HG03342 (cell line): ENCODE results near the gene PTGER3.
A peak's percentile ranks its signal among the peaks of the same experiment; 100 is the strongest.

ENCODE experiments used
- ATAC-seq: cut with Tn5 transposase; IDR thresholded peaks from one replicate; pipeline ENCODE4 v1.9.1; 2021; ENCODE audit warnings: mild to moderate bottlenecking, moderate library complexity; ENCODE audit not compliant: unreplicated experiment

Gene PTGER3

DNA sequence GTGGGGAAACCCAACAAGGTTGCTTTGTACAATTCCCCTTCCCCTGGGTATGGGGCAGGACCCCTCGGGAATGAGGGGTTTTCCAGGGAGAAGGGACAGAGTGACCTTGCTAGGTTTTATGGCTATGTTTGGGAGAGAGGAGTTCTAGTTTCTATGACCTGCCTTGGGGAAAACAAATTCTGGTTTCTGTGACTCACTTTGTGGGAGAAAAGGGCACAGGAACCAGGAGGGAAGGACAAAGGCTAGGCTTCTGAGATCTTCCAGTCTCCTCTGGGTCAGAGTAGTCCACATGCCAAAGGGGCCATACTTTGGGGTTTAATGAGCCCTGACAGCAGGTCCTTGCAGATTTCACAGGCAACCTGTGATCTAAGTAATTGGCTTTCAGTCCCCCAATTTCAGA, 5.5 kb upstream of the PTGER3 start:
- ATAC-seq = no peak

DNA sequence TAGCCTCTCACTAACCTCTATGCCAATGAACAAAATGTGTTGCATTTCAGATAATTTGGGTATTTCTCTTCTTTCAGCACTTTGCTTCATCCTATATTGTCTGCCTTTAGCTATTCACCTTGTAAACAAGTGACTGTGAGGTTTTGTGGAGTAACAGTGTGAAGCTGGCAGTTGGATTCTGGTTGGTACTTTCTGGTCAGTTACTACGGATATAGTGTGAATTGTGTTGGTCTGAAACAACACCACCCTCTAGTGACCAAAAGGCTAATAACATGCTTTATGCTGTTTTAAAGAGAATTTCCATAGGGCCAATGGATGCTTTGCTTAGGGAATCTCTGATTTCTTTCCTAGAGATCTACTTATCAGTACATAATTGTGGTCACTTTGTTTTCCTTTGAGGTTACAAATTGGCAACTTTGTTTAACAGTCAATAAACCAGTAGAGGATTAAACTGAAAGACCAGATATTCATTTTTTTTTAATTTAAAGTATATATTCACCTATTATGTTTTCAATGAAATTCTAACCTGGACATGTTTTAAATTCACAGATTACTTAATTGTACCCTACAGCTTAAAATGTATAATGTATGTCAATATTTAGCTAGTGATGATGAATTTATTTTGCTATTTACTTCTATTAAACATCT, 2.5 kb upstream of the PTGER3 start:
- ATAC-seq = peak; percentile 67

DNA sequence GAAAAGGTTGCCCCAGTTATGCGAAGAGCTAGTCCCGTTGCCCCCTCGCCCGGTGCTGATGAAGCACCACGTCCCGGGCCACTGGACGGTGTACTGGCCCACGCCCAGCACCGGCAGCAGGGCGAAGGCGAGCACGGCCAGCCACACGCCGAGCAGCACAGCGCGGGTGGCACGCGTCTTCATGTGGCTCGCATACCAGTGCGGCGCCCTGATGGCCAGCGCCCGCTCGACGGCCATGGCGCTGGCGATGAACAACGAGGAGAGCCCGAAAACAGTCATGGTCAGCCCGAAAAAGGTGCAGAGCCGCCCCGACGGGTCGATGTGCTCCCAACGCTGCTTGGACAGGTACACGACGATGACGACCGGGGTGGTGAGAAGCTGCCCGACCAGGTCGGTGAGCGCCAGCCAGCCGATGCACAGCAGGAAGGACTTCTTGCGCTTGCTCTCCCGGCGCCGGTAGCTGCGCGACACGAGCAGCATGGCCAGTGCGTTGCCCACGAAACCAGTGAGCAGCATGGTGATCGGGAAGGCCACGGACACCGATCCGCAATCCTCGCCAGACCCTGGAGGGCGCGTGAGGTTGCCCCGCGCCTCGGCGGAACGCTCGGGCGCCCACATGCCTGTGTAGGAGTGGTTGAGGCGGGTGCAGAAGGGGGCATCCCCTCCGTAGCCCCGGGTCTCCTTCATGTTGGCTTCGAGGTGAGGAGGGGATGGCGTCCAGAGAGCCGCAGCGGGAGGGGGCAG, 553 bp downstream of the PTGER3 start:
- no peak for ATAC-seq

DNA sequence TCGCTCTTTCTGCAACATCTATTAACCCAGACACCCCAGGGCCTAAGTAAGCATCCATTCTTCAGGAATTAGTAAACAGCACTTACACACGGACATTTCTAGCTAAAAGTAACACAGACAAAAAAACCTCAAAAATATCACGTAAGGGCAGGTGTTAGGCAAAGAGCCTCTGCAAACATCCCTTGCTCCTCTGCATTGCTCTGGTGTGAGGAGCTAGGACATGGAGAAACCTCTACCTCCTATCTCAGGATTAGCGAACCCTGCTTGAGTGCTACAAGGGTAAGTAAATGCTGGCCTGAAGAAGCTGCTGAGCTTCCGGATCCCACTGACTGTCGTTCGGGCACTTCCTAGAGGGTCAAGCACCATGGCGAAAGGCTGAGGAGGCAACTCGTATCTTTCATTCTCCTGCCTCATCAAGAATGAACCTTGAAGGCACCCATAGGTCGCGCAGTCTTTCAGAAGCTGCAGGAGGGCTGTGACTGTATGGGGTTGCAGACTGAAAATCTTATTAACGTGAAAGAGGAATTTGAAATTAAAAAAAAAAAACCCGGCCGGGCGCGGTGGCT, 2.1 kb downstream of the PTGER3 start:
- ATAC-seq = no peak

DNA sequence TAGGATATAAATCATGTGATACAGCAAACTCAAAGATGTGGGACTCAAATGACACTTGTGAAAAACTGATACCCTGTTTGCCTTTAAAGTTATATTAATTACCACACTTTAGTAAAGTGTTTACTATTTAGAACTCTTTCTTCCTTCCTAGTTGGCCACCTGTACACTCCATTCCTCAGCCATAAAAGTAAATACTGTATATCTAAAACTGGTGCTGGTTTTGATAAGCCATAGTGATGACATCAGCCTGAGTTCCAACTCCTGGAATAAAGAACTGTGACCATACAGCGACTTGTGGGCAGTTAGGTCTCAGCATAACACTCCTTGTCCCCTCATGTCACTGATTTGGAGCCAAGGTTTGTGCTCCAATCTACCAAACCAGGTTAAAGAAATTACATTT, 2.8 kb downstream of the PTGER3 start:
- no peak for ATAC-seq

DNA sequence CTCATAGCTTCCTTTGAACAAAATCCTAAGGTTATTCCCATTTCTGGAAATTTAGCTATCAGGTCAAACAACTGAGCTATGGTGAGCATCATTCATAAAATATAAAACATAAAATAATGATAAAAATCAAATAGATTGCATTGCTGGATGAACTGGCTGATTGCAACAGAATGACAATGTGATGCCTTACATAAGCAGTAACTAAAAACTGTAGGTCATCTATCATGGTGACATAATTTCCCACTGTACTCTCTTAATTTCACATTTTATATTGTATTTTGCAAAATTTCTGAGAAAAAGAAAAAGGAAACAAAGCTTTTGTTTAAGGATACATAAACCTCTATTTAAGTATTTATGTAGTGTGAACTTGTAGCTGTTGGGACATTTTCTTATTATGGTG, 4.6 kb downstream of the PTGER3 start:
- no peak for ATAC-seq

DNA sequence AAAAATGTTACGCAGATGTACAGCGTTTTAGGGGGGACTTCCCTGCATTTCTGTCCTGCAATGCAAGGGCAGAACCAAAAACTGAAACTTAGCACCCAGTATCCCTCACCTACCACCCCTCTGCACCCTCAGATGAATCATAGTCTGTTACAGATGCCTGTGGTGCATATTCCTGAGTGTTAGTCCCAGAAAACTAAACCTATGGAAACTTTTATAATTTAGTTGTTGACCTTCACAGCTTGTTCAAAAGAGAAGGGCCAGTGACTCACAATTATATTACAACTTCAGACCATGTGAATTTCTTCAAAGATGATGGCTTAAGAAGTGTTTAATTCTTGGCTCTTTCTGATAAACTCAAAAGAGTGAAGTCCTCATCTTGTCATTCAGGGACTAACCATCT, 5.8 kb downstream of the PTGER3 start:
- no peak for ATAC-seq

DNA sequence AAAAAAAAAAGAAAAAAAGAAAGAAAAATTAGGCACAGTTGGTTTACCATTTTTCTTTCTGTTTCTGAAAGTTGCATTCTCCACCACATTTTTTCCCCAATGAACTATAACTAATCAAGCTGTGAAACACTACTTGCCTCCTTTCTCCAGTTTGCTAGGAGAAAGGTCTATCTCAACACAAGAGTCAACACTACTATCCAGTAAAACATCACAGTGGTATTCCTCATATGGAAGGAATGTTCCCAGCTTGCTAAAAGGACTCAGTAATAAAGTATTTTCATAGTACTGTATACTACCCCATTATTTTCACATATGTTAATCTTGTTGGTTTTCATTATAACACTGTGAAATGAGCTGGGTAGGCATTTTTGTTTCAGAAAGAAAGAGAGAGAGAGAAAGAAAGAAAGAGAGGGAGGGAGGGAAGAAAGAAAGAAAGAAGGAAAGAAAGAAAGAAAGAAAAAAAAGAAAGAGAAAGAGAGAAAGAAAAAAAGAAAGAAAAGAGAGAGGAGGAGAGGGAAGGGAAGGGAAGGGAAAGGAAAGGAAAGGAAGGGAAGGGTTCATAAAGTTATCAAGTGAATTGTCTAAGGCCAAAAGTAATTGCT, 7.9 kb downstream of the PTGER3 start:
- no peak for ATAC-seq

DNA sequence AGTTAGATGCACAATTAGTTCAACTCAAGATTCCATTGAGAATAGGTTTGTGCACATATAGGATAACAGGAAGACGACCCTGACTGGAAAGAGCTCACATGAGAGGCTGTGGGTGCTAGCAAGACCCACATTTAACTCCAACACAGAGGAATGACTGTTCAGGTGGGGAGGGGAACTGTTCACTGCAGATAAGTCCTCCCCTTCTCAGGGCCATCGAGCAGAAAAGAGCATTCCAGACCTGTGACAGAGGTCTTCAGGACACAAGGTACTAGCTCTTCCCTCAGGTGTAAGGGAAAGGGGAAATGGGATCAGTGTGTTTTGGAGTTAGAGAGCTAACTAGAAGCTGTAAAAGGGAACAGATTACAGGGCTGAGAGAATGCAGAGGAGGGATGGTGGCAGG, 8.7 kb downstream of the PTGER3 start:
- no peak for ATAC-seq

DNA sequence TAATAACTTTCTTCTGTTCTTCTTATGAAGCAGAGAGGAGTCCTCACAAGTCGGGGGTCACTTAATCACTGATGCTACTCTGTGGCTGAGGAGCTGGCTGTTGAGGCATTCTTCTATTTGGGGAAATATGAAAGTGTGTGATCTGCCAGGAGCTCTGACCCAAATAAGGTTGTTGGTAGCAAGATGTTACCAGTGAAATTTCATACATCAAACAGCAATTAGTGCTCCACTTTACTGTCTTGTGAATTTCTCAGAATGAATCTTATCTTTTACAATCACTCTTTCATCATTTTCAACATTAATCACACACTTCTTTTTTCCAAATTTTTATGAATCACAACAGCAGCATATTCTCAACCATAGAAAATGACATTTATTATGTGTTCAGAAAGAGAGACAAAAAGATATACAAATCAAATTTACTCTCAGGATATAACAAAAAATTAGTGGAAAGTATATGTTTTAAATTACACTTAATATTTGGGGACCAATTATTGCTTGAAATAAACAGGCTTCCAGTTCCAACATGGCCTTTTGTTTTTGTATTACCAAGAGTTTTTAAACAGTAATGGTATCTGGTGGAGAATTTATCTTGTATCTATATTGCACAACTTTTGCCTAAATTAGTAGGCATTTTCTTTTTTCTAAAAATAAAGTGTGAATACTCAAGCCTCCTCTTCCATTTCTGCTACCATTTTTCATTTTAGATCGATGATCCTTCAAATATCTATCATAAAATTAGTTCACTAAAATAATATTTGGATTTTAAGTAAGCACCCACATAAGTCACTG, 9.6 kb downstream of the PTGER3 start:
- no peak for ATAC-seq

DNA sequence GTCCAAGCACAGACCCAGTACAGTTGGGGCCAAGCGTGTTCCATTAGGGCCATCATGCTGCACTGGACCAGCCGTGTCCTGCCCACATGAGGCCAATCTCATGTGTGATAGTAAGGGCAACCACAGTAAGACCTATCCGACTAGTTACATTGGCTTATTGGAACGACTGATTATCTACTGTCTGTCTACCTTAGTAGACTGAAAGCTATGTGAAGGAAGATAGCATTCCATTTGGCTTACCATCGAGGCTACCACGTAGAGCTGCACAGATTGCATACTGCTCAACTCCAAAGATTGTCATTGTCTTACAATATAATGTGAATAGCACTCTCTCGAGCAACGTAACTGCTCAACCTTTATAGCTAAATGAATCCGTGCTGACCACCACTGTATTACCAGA, 10.6 kb downstream of the PTGER3 start:
- no peak for ATAC-seq

DNA sequence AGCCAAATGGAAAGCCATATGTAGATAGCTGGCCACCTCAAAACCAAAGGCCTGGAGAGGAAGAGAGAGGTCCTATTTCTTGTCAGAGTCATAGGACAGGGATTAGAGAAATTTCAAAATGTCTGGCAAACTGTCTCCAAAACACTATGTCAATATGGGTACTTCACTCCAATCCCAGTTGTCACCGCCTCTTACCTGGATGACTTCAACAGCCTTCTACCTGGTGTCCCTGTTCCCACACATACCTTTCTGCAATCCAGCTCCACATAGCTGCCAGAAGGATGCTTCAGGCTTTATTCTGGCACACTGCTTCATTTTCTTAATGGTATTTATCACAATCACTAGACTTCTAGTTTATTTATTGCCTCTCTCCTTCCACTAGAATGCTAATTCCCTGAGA, 14.5 kb downstream of the PTGER3 start:
- ATAC-seq = no peak

DNA sequence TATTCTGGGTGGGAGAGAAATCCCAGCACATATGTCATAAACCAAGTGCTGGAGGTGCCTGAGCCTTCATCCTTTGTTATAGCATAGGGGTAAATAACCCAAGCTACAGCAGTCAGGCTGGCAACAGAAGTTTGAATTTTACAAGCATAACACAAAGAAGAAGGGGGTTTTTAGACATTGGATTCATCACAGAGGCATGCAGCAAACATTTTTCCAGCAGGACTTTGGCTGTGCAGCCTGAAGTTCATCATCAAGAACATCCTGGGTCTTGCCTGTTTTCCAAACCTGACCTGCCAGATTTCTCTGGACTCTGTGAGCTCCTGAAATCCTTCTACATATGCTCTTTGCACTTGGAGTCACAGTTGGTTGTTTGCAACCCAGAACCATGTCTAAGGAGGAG, 16.2 kb downstream of the PTGER3 start:
- no peak for ATAC-seq

DNA sequence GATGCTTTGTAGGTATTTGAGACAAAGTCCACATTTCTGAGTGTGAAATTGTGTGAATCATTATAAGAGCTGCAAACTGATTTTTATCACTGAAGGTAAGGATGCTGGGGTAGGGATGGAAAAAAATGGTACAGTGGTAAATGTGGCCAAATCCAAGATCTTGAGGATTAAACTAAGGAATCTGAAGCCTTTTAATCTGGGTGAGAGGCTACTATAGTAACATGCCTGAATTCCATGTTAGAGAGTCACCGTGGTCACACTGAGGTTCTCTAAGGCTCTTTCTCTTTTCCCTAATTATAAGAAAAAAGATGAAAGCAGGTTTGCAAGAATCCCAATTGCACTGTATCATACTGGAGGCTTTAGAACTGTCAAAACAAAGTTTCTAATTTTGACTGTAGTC, 17.6 kb downstream of the PTGER3 start:
- no peak for ATAC-seq

DNA sequence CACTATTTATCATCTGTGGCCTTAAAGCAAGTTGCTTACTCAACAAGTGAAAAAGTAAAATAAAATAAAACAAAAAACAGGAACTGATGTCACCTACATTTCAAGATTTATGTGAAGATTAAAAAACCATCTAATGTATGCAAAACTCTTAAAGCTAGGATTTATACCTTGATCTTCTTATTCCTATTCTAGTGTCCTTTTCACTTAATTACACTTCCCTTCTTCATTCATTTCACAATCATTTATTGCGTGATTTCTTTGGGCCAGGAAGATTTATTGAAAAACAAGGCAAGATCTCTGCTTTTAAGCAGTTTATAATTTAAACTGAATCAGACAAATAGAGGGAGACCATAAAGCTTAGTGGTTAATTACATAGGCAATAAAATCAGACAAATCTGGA, 18.6 kb downstream of the PTGER3 start:
- no peak for ATAC-seq

DNA sequence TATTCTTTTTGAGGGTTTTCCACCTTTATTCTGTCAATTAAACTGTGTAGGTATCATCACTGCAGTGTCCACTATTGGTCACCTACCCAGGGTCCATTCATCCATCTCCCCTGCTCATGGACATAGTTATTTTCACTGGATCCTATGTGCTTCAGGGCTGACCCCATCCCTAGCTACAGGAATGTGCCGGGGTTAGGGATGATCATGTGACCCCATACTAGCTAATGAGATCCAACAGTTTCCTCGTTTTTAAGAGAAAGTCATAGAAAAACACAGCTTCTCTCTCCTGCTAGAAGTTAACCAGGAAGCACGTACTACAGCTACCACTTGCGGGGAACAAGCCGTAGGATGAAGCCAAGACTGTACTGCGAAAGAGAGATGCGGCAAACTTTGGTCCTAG, 19.6 kb downstream of the PTGER3 start:
- ATAC-seq = no peak

DNA sequence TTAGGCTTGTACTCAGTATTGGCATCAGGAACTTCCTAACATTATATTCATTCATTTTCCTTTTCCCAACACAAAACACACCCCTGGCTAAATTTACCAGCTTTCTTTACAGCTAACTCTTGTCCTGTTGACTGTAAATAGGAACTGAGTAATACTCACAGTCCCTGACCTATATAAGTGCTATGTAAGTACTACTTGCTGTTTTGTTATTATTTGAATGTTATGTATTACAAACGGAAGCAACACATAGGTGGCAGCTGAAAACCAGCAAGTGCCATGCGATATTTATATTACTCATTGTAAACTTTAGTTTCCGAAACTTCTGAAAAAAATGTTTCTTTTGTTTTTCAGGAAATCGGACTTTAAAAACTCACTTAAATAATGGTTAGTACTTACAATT, 21.5 kb downstream of the PTGER3 start:
- no peak for ATAC-seq

DNA sequence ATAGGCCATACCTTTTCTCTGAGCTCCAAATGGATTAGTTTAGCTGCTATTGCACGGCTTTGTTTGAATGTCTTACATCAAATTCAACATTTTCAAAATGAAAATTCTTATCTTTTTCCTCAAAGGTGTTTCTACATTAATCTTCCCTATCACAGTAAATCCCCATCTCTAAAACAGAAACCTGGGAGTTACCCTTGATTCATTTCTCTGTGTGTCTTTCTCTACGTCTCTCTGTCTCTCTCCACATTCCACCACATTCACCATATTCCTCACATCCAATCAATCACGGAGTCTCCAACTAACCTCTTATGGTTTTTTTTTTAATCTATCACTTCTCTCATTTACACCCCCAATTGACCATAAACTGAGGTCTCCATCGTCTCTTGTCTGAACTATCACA, 24.1 kb downstream of the PTGER3 start:
- ATAC-seq = no peak

DNA sequence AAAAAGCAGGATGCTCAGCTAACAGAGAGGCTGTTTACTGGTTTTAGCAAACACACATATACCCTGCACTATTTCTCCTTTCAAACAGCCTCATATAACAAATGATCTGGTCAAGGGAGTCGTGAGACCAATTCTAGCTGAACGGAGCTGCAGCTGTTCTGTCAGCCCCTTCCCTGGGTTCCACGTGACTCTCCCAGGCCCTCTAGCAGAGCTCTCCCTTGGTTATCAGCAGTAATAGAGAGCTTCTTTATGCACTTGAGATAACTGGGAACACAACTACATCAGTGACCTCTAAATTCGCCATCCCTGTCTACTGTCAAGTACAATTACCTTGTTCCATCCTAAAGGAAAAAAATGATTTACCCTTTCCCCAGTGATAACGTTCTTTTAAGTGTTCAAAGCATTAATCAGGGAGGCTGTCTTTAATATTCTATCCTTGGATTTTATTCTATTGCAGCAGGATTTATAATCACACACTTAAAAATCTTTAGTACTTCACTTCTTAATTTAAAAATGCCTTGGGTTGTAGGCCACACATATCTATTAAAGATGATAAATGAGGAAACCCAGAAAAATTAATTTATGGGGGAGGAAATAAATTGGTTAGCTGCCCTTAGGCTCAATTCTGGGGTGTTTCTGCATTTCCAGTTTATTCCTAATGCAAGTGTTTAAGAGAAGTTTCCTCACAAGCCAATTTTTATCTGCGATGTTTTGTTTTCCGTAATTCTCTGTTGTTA, 28.2 kb downstream of the PTGER3 start:
- no peak for ATAC-seq

DNA sequence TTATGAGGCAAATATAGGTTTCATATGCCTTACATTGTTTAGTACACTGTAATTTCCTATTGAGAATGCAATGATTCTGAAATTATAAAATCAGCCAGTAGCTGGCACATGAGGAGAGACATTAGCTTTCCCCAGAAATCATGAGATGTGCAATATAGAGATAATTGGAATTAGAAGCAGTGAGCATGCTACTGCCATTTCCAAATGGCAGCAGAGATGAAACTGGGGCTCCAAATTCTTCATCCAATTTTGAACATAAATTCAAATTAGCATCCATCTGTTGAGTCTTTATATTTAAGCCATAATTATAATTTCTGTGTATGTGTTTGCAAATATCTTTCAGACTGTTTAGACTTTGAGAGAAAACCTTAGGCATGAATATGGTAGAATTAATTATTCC, 28.8 kb downstream of the PTGER3 start:
- ATAC-seq = no peak

DNA sequence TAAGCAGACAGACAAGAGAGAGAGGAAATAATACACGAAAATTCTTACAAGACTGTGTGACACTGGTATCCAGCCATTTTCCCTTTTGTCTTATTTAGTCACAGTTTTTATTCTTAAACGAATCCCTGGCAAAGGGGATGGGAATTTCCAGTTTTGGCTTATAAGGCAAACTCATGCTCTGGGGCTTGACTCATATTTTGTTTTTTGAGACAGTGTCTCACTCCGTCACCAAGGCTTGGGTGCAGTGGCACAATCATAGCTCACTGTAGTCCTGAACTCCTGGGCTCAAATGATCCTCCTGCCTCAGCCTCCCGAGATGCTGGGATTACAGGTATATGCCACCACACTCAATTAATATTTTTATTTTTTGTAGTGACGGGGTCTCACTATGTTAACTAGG, 31.9 kb downstream of the PTGER3 start:
- ATAC-seq = no peak
